Left ventricle myocardium superior (tissue), 1 donor: Measurements from ENCODE around the gene DENND10. TPM values are rescaled to one million over a fixed set of nuclear protein-coding genes. Genes with fewer than 3 reads are reported as not detected.
"Not testable (repeated sequence)": the region's sequence is repeated elsewhere in the genome, so short reads cannot be mapped to it uniquely, and the experiment has no call there.

Experiments
- ATAC-seq: fragments of 200-7000 bp; cut with Tn5 transposase; one replicate; pipeline ENCODE4 v1.9.1; 2020; ENCODE audit warnings: mild to moderate bottlenecking, moderate library complexity
- DNase-seq: peaks from one replicate; pipeline ENCODE4 v3.0.0-alpha.2; 2020
- intact Hi-C: fragments of 100-400 bp; cut with micrococcal nuclease; formaldehyde crosslinking; loops from one replicate; pipeline ENCODE4 v1.11.0; 2022
- total RNA-seq: library from RNA; stranded (reverse); fragmentation: NEBNext Ultra II Directional; extraction: Animal tissue kit (Norgen Biotek cat#: 25700); gene quantifications from one replicate; pipeline ENCODE4 v1.2.1, GENCODE V29; 2021
- donor health status: DM: no; HTN: yes; CAD: no; lungs with severe emphysema.

The DENND10 gene
- total RNA-seq, 1 donor from 2014 or later = 19.7 TPM

- DNase-seq (no peak), ATAC-seq (no peak)
These were observed 17.0 kb downstream of the DENND10 start for GRCh38 chr10:119120875-119121274.

GRCh38 chr10:119125942-119126341 lies 22.0 kb downstream of the DENND10 start:
- no peak for DNase-seq
- intact Hi-C loops = no loop called here
- ATAC-seq = no peak

More at GRCh38 chr10:119120875-119121274, 17.0 kb downstream of the DENND10 start:
- intact Hi-C loops = no loop called here

GRCh38 chr10:119129721-119130120 lies 25.8 kb downstream of the DENND10 start:
- no peak for DNase-seq
- intact Hi-C loops = no loop called here
- no peak for ATAC-seq

GRCh38 chr10:119131512-119132240 lies 27.8 kb downstream of the DENND10 start:
- ATAC-seq = peak; percentile 65
- DNase-seq = no peak
- intact Hi-C loops = no loop called here

- ATAC-seq = no peak
- intact Hi-C loops = no loop called here
These were observed 28.8 kb downstream of the DENND10 start for GRCh38 chr10:119132521-119133345.

GRCh38 chr10:119133949-119134348 lies 30.0 kb downstream of the DENND10 start:
- DNase-seq (no peak), ATAC-seq (no peak)
- intact Hi-C loops = no loop called here

More at GRCh38 chr10:119132521-119133345, 28.8 kb downstream of the DENND10 start:
- DNase-seq = no peak

GRCh38 chr10:119135513-119135881 lies 31.6 kb downstream of the DENND10 start:
- intact Hi-C loops = no loop called here
- ATAC-seq (peak; percentile 20), DNase-seq (no peak)

- intact Hi-C loops = no loop called here
- no peak for ATAC-seq
These were observed 32.2 kb downstream of the DENND10 start for GRCh38 chr10:119136084-119136483.

GRCh38 chr10:119137878-119138277 lies 34.0 kb downstream of the DENND10 start:
- ATAC-seq, DNase-seq, intact Hi-C loops: not testable (repeated sequence)

More at GRCh38 chr10:119136084-119136483, 32.2 kb downstream of the DENND10 start:
- DNase-seq = no peak

- no peak for DNase-seq
- intact Hi-C loops = no loop called here
- peak; percentile 10 for ATAC-seq
These were observed 34.7 kb downstream of the DENND10 start for GRCh38 chr10:119138346-119139306.

- intact Hi-C loops = no loop called here
- ATAC-seq (peak; percentile 61), DNase-seq (no peak)
These were observed 35.7 kb downstream of the DENND10 start for GRCh38 chr10:119139464-119140067.

GRCh38 chr10:119140603-119141245 lies 36.8 kb downstream of the DENND10 start:
- ATAC-seq = no peak
- intact Hi-C loops = no loop called here

GRCh38 chr10:119143657-119144056 lies 39.7 kb downstream of the DENND10 start:
- ATAC-seq = no peak
- intact Hi-C loops = no loop called here
- no peak for DNase-seq

More at GRCh38 chr10:119140603-119141245, 36.8 kb downstream of the DENND10 start:
- DNase-seq = no peak

- ATAC-seq (no peak), DNase-seq (no peak)
- intact Hi-C loops = no loop called here
These were observed 45.2 kb downstream of the DENND10 start for GRCh38 chr10:119149157-119149556.

- no peak for ATAC-seq
These were observed 45.8 kb downstream of the DENND10 start for GRCh38 chr10:119149729-119150128.

GRCh38 chr10:119151601-119152000 lies 47.7 kb downstream of the DENND10 start:
- intact Hi-C loops, DNase-seq, ATAC-seq: not testable (repeated sequence)

More at GRCh38 chr10:119149729-119150128, 45.8 kb downstream of the DENND10 start:
- DNase-seq = no peak
- intact Hi-C loops = no loop called here

- intact Hi-C loops = no loop called here
- DNase-seq = no peak
- ATAC-seq = peak; percentile 23
These were observed 49.1 kb downstream of the DENND10 start for GRCh38 chr10:119153041-119153440.

GRCh38 chr10:119153661-119154060 lies 49.7 kb downstream of the DENND10 start:
- intact Hi-C loops = no loop called here
- ATAC-seq (no peak), DNase-seq (no peak)
